ENCODE measurements around the gene ZFYVE27.

The ZFYVE27 gene

DNA sequence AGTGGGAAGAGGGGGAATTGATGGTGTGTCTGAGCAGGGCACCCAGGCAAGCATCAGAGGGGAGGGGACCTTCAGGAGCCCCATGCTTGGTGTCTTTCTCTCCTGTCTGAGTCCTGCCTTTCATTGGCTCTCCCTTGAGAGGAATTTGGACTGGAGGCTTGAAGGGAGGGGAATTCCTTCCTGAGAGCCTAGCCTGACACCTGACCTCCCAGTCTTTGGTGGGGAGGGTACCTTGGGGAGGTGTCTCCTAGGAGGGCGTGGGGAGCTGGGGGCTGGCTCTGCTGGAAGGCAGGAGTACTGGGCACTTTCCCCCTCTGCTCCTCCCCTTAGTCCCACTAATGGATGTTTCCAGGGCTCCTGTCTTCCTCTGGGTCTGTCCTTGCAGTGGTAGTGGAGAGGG, 36.2 kb downstream of the ZFYVE27 start:
- Histone ChIP-seq H3K27me3 (ENCODE audit: insufficient read depth, low read length) (peaks cover 40% of the 10 kb centered on the region), H3K36me3 (ENCODE audit: control insufficient read depth in 1 of 2, insufficient read depth in 2 of 2, low read length in 2 of 2) (no peaks in the 10 kb centered on the region), H3K4me1 (ENCODE audit: control insufficient read depth in 1 of 2, insufficient read depth in 2 of 2, low read length in 2 of 2) (peaks cover 2 to 8% of the 10 kb centered on the region in 2 experiments), H3K9ac (ENCODE audit: low read length) (no peak overlapping the region), H4K8ac (ENCODE audit: low read depth, low read length) (no peak overlapping the region), H2BK12ac (ENCODE audit: low read length) (no peak overlapping the region), H3K14ac (ENCODE audit: low read length) (no peak overlapping the region), H3K79me2 (ENCODE audit: control insufficient read depth, insufficient read depth, low read length, poor library complexity) (no peaks in the 10 kb centered on the region), H3K79me1 (ENCODE audit: low read length) (no peaks in the 10 kb centered on the region), H3K23ac (ENCODE audit: low read length) (no peak overlapping the region), H3K18ac (ENCODE audit: low read length) (no peak overlapping the region), H2BK5ac (ENCODE audit: low read depth, low read length, poor library complexity) (no peak overlapping the region), H3K9me3 (ENCODE audit: insufficient read depth, low read depth, low read length) (peaks cover 5% of the 10 kb centered on the region), H4K12ac (ENCODE audit: low read depth, low read length) (no peak overlapping the region), H3K4ac (ENCODE audit: low read depth, low read length) (no peak overlapping the region), H4K91ac (ENCODE audit: low read depth, low read length) (no peak overlapping the region), H3K27ac (ENCODE audit: low read depth, low read length) (no peak overlapping the region), H2AFZ (ENCODE audit: insufficient read depth, low read length, poor library complexity) (no peak overlapping the region), H2BK120ac (ENCODE audit: insufficient read depth, low read length, poor library complexity) (no peak overlapping the region), H3K4me3 (ENCODE audit: low read depth, low read length) (no peak overlapping the region), H3K4me2 (ENCODE audit: low read length) (no peak overlapping the region), H2AK5ac (ENCODE audit: low read length) (no peak overlapping the region)
- WGBS (ENCODE audit: extremely low coverage, insufficient coverage, insufficient read length): no CpG with 5 or more reads among the region's 1 CpG
- no peak for DNase-seq

DNA sequence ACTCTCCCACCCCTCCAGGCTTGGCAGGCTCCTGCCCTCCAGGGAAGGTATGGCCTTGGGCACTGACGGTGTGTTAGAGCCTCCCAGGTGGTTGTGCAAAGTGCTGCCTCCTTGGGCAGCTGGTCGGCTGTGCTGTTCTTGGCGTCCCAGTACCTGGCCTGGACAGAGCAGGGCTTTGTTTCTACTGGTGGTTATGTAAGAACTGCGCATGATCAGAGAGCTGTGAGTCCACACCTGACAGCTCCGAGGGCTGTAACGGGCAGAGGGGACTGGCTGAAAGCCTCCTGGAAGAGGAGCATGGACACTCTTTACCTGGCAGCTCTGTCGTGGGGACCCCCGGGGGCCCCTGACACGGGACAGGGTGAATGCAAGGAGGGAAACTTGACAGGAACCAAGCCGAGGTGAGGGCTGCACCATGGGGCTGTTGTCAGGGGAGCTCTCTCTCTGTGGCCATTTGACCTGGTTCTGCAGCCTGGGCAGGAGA, 37.9 kb downstream of the ZFYVE27 start:
- Histone ChIP-seq H3K4me1 (ENCODE audit: control insufficient read depth in 1 of 2, insufficient read depth in 2 of 2, low read length in 2 of 2) (peaks cover 2 to 8% of the 10 kb centered on the region in 2 experiments), H3K23ac (ENCODE audit: low read length) (no peak overlapping the region), H3K9me3 (ENCODE audit: insufficient read depth, low read depth, low read length) (peaks cover 4% of the 10 kb centered on the region), H2AK5ac (ENCODE audit: low read length) (no peak overlapping the region), H4K91ac (ENCODE audit: low read depth, low read length) (no peak overlapping the region), H3K9ac (ENCODE audit: low read length) (no peak overlapping the region), H4K8ac (ENCODE audit: low read depth, low read length) (no peak overlapping the region), H3K79me2 (ENCODE audit: control insufficient read depth, insufficient read depth, low read length, poor library complexity) (no peaks in the 10 kb centered on the region), H4K12ac (ENCODE audit: low read depth, low read length) (no peak overlapping the region), H3K14ac (ENCODE audit: low read length) (no peak overlapping the region), H2AFZ (ENCODE audit: insufficient read depth, low read length, poor library complexity) (no peak overlapping the region), H3K36me3 (ENCODE audit: control insufficient read depth in 1 of 2, insufficient read depth in 2 of 2, low read length in 2 of 2) (no peaks in the 10 kb centered on the region), H2BK5ac (ENCODE audit: low read depth, low read length, poor library complexity) (no peak overlapping the region), H3K18ac (ENCODE audit: low read length) (no peak overlapping the region), H3K27me3 (ENCODE audit: insufficient read depth, low read length) (peaks cover 33% of the 10 kb centered on the region), H3K4ac (ENCODE audit: low read depth, low read length) (no peak overlapping the region), H3K79me1 (ENCODE audit: low read length) (no peaks in the 10 kb centered on the region), H2BK120ac (ENCODE audit: insufficient read depth, low read length, poor library complexity) (no peak overlapping the region), H3K4me2 (ENCODE audit: low read length) (no peak overlapping the region), H2BK12ac (ENCODE audit: low read length) (no peak overlapping the region), H3K27ac (ENCODE audit: low read depth, low read length) (no peak overlapping the region), H3K4me3 (ENCODE audit: low read depth, low read length) (no peak overlapping the region)
- peak in 1 of 2 donors; percentile 20 for DNase-seq
- WGBS (ENCODE audit: extremely low coverage, insufficient coverage, insufficient read length): no CpG with 5 or more reads among the region's 10 CpGs

DNA sequence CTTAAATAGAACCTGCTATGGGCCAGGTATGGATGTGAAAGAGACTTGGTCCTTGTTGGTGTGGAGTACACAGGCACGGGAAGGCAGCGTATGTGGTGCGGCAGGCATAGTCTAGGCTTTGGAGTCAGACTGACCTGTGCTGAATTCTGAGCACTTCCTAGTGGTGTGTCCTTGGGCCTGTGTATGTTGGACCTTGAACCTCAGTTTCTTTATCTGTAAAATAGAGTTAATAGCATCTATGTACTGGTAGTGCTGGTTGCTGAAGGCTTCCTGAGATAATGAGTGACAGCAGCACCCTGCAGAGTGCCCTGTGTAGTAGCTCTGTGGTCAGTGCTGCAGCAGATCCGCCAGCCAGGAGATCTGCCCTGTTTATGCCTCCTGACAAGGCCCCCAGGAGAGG, 40.2 kb downstream of the ZFYVE27 start:
- WGBS (ENCODE audit: extremely low coverage, insufficient coverage, insufficient read length): no CpG with 5 or more reads among the region's 4 CpGs

DNA sequence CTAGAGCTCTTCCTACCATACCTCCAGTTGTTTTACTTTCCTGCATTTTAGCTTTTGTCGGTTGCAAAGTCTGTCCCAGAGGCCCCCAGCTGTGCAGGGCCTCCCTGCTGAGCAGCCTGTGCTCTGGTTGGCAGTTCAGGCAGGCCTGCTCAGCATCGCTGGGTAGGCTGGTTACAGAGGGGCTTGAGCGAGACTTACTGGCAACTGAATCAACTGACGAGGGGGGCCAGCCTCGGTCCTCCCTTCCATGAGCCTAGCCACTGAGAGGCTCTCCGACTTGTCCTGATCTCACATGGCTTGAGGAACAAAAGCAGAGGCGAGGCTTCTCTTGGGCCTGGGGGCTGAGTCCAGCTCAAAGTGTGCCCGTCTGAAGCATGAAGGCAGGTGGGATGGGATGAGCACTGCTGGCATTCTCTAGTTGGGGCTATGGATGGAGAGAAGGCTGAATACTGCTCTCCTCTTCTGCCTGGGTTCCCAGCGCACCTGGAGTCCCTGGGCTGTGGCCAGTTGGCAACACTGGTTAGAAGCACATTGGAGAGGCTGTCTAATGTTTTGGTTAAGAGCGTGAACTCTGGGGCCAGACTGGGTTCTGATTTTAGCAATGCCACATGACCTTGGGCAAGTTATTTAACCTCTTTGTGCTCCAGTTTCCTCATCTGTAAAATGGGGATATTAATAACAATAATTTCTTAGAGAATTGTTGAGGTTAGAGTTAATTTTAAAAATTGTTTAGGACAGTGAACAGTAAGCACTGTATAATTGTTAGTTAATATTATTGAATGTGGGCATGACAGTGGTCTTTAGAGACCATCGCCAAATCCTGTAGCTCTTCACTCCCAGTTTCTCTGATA, 41.7 kb downstream of the ZFYVE27 start:
- H2AK5ac ChIP-seq (ENCODE audit: low read length): no peak overlapping the region
- no peak overlapping the region for H2BK12ac ChIP-seq (ENCODE audit: low read length)
- H2AFZ ChIP-seq (ENCODE audit: insufficient read depth, low read length, poor library complexity): no peak overlapping the region
- no peak overlapping the region for H4K12ac ChIP-seq (ENCODE audit: low read depth, low read length)
- no peak overlapping the region for H2BK5ac ChIP-seq (ENCODE audit: low read depth, low read length, poor library complexity)
- H3K4me2 ChIP-seq (ENCODE audit: low read length): no peak overlapping the region
- H3K9ac ChIP-seq (ENCODE audit: low read length): no peak overlapping the region
- no CpG with 5 or more reads among the region's 11 CpGs for WGBS (ENCODE audit: extremely low coverage, insufficient coverage, insufficient read length)
- no peak overlapping the region for H4K8ac ChIP-seq (ENCODE audit: low read depth, low read length)
- no peak overlapping the region for H3K18ac ChIP-seq (ENCODE audit: low read length)
- no peaks in the 10 kb centered on the region for H3K27me3 ChIP-seq (ENCODE audit: insufficient read depth, low read length)
- no peak for DNase-seq
- H3K4ac ChIP-seq (ENCODE audit: low read depth, low read length): no peak overlapping the region
- H3K23ac ChIP-seq (ENCODE audit: low read length): no peak overlapping the region
- H3K4me1 ChIP-seq (ENCODE audit: control insufficient read depth in 1 of 2, insufficient read depth in 2 of 2, low read length in 2 of 2): no peaks in the 10 kb centered on the region
- no peaks in the 10 kb centered on the region for H3K79me2 ChIP-seq (ENCODE audit: control insufficient read depth, insufficient read depth, low read length, poor library complexity)
- no peak overlapping the region for H3K27ac ChIP-seq (ENCODE audit: low read depth, low read length)
- H2BK120ac ChIP-seq (ENCODE audit: insufficient read depth, low read length, poor library complexity): no peak overlapping the region
- no peak overlapping the region for H3K14ac ChIP-seq (ENCODE audit: low read length)
- H3K4me3 ChIP-seq (ENCODE audit: low read depth, low read length): no peak overlapping the region
- H3K79me1 ChIP-seq (ENCODE audit: low read length): no peaks in the 10 kb centered on the region
- H3K9me3 ChIP-seq (ENCODE audit: insufficient read depth, low read depth, low read length): no peaks in the 10 kb centered on the region
- H3K36me3 ChIP-seq (ENCODE audit: control insufficient read depth in 1 of 2, insufficient read depth in 2 of 2, low read length in 2 of 2): no peaks in the 10 kb centered on the region
- H4K91ac ChIP-seq (ENCODE audit: low read depth, low read length): no peak overlapping the region

More for the DNA sequence above, 40.2 kb downstream of the ZFYVE27 start:
- no peak overlapping the region for H3K4me2 ChIP-seq (ENCODE audit: low read length)
- no peak overlapping the region for H3K23ac ChIP-seq (ENCODE audit: low read length)
- no peak overlapping the region for H3K27ac ChIP-seq (ENCODE audit: low read depth, low read length)
- peaks cover 12% of the 10 kb centered on the region for H3K27me3 ChIP-seq (ENCODE audit: insufficient read depth, low read length)
- no peaks in the 10 kb centered on the region for H3K4me1 ChIP-seq (ENCODE audit: control insufficient read depth in 1 of 2, insufficient read depth in 2 of 2, low read length in 2 of 2)
- no peak overlapping the region for H4K91ac ChIP-seq (ENCODE audit: low read depth, low read length)
- H4K12ac ChIP-seq (ENCODE audit: low read depth, low read length): no peak overlapping the region
- H4K8ac ChIP-seq (ENCODE audit: low read depth, low read length): no peak overlapping the region
- no peak overlapping the region for H2BK5ac ChIP-seq (ENCODE audit: low read depth, low read length, poor library complexity)
- H2BK120ac ChIP-seq (ENCODE audit: insufficient read depth, low read length, poor library complexity): no peak overlapping the region
- no peak overlapping the region for H3K14ac ChIP-seq (ENCODE audit: low read length)
- no peaks in the 10 kb centered on the region for H3K79me2 ChIP-seq (ENCODE audit: control insufficient read depth, insufficient read depth, low read length, poor library complexity)
- no peaks in the 10 kb centered on the region for H3K9me3 ChIP-seq (ENCODE audit: insufficient read depth, low read depth, low read length)
- H2AFZ ChIP-seq (ENCODE audit: insufficient read depth, low read length, poor library complexity): no peak overlapping the region
- H2BK12ac ChIP-seq (ENCODE audit: low read length): no peak overlapping the region
- H3K79me1 ChIP-seq (ENCODE audit: low read length): no peaks in the 10 kb centered on the region
- no peak overlapping the region for H3K4ac ChIP-seq (ENCODE audit: low read depth, low read length)
- H3K36me3 ChIP-seq (ENCODE audit: control insufficient read depth in 1 of 2, insufficient read depth in 2 of 2, low read length in 2 of 2): no peaks in the 10 kb centered on the region
- H3K4me3 ChIP-seq (ENCODE audit: low read depth, low read length): no peak overlapping the region
- H2AK5ac ChIP-seq (ENCODE audit: low read length): no peak overlapping the region
- DNase-seq: no peak
- H3K9ac ChIP-seq (ENCODE audit: low read length): no peak overlapping the region
- no peak overlapping the region for H3K18ac ChIP-seq (ENCODE audit: low read length)

All from trophoblast cell (in vitro differentiated cells and primary cell).